Lower lobe of right lung (tissue), 2 donors: ENCODE measurements around the gene CEMIP. TPM values are rescaled to one million over a fixed set of nuclear protein-coding genes. Genes with fewer than 3 reads are reported as not detected.

Source experiments
- ATAC-seq, 2 donors: fragments of 200-7000 bp; cut with Tn5 transposase; one replicate each; pipeline ENCODE4 v1.9.1; 2020 to 2022; ENCODE audit warnings: mild to moderate bottlenecking in 2 of 2, moderate library complexity in 2 of 2
- DNase-seq: peaks from one replicate; pipeline ENCODE4 v3.0.0-alpha.2; 2020
- H3K27ac ChIP-seq: fragments of 200-600 bp; one replicate; pipeline ENCODE4 v1.8.0; 2022
- H3K27me3 ChIP-seq: fragments of 200-600 bp; one replicate; pipeline ENCODE4 v1.8.0; 2022; ENCODE audit warnings: low read depth
- H3K36me3 ChIP-seq: fragments of 200-600 bp; one replicate; pipeline ENCODE4 v1.8.0; 2022; ENCODE audit warnings: mild to moderate bottlenecking
- H3K4me1 ChIP-seq: fragments of 200-600 bp; one replicate; pipeline ENCODE4 v1.8.0; 2022
- H3K4me3 ChIP-seq: fragments of 200-600 bp; one replicate; pipeline ENCODE4 v1.8.0; 2022; ENCODE audit warnings: mild to moderate bottlenecking
- H3K9me3 ChIP-seq: fragments of 200-600 bp; one replicate; pipeline ENCODE4 v1.8.0; 2022
- intact Hi-C: fragments of 100-400 bp; cut with DNase I; formaldehyde crosslinking; loops from one replicate; pipeline ENCODE4 v1.11.0; 2022
- total RNA-seq: library from RNA; stranded (reverse); fragmentation: NEBNext Ultra II Directional; extraction: Animal tissue kit (Norgen Biotek cat#: 25700); gene quantifications from one replicate; pipeline ENCODE4 v1.2.1, GENCODE V29; 2021
- TF ChIP-seq, protein P1 (sequence below): fragments of 200-600 bp; IDR thresholded peaks from one replicate; pipeline ENCODE4 v1.8.0; 2022; ENCODE audit warnings: antibody characterized with exemption, mild to moderate bottlenecking
- donor health status: DM: no; HTN: yes; CAD: no; lungs with severe emphysema.

Gene CEMIP
- total RNA-seq, 1 donor from 2014 or later = 7.3 TPM

DNA sequence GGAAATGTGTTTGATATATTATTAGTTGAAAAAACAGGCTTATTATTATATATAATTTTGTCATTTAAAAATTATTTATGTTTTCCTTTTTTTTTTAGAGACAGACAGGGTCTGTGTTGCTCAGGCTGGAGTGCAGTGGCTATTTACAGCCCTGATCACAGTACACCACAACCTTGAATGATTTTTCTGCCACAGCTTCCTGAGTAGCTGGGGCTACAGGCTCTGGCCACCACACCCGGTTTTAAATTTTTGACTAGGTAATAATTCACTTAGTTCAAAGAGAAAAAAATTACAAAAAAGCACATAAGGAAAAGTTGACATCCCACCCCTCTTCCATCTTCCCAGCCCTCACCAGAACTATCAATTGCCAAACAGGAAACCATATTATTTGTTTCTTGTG, 4.7 kb upstream of the CEMIP start:
- Histone ChIP-seq H3K36me3 (no peaks in the 10 kb centered on the region), H3K27ac (no peak overlapping the region), H3K9me3 (no peaks in the 10 kb centered on the region), H3K27me3 (peaks cover 8% of the 10 kb centered on the region), H3K4me3 (no peak overlapping the region), H3K4me1 (peaks cover 36% of the 10 kb centered on the region)
- TF ChIP-seq, protein P1, sequence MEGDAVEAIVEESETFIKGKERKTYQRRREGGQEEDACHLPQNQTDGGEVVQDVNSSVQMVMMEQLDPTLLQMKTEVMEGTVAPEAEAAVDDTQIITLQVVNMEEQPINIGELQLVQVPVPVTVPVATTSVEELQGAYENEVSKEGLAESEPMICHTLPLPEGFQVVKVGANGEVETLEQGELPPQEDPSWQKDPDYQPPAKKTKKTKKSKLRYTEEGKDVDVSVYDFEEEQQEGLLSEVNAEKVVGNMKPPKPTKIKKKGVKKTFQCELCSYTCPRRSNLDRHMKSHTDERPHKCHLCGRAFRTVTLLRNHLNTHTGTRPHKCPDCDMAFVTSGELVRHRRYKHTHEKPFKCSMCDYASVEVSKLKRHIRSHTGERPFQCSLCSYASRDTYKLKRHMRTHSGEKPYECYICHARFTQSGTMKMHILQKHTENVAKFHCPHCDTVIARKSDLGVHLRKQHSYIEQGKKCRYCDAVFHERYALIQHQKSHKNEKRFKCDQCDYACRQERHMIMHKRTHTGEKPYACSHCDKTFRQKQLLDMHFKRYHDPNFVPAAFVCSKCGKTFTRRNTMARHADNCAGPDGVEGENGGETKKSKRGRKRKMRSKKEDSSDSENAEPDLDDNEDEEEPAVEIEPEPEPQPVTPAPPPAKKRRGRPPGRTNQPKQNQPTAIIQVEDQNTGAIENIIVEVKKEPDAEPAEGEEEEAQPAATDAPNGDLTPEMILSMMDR = no peak
- no peak for DNase-seq
- intact Hi-C loops = loop anchor here (10.0 kb wide), 1 partner anchor 320 kb away; no protein-coding TSS in a partner anchor
- ATAC-seq = no peak

DNA sequence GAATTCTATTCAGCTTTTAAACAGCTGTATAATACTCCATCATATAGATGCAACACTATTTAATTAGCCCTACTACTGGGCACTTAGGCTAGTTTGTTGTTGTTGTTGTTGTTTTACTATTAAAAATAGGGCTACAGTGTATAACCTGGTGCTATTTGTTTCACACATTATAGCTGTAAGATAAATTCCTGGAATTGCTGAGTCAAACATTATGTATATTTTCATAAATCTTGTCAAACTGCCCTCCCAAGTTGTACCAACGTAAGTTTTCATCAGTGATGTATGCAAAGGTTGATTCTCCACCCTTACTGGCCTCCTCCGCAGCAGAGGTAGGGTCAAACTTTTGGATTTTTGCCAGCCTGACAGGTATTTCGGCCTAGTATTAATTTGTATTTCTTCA, 3.8 kb upstream of the CEMIP start:
- no peaks in the 10 kb centered on the region for H3K9me3 ChIP-seq
- TF ChIP-seq, protein P1 = no peak
- H3K4me3 ChIP-seq = no peak overlapping the region
- ATAC-seq = no peak
- H3K27me3 ChIP-seq = peaks cover 17% of the 10 kb centered on the region
- H3K27ac ChIP-seq = no peak overlapping the region
- no peak for DNase-seq
- H3K4me1 ChIP-seq = peaks cover 44% of the 10 kb centered on the region
- no peaks in the 10 kb centered on the region for H3K36me3 ChIP-seq
- intact Hi-C loops = loop anchor here (5.0 to 10.0 kb wide), 2 partner anchors 208 to 321 kb away; no protein-coding TSS in a partner anchor

DNA sequence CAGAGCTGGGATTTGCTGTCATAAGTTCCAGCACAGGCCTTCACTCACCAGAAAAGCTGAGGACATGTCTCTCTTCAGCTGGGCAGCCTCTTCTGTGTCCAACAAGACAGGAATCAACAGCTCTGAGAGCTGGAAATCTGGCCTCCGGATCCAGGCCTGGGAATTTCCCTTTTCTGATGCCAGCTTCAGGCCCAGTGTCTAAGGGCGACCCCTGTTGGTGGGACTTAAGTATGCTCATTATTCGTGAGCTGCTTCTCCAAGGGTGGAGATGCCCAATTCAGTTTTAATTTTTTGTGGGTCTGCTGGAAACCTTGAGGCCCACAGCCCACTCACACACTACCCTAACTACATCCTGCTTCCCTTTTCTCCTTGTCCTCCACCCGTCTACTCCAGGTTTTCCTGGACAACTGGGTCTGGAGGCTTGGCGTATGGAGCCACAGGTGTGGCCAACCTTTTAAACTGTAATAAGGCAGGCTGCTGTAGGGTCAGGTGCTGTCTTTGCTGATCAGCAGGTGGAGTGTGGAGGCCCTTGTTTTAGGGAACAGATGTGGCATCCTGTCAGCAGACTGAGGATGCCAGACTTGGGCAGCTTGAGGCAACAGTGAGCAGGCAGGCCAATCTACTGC, 2.6 kb upstream of the CEMIP start:
- H3K4me3 ChIP-seq = no peak overlapping the region
- peak; percentile 66 for DNase-seq
- no peaks in the 10 kb centered on the region for H3K36me3 ChIP-seq
- TF ChIP-seq, protein P1 = peak; percentile 82
- H3K9me3 ChIP-seq = no peaks in the 10 kb centered on the region
- peak overlapping the region; percentile 57 for H3K27ac ChIP-seq
- H3K27me3 ChIP-seq = peaks cover 24% of the 10 kb centered on the region
- intact Hi-C loops = loop anchor here (5.0 to 10.0 kb wide), 2 partner anchors 209 to 322 kb away; no protein-coding TSS in a partner anchor
- peak; percentile 57 to 63 for ATAC-seq
- peaks cover 51% of the 10 kb centered on the region for H3K4me1 ChIP-seq

DNA sequence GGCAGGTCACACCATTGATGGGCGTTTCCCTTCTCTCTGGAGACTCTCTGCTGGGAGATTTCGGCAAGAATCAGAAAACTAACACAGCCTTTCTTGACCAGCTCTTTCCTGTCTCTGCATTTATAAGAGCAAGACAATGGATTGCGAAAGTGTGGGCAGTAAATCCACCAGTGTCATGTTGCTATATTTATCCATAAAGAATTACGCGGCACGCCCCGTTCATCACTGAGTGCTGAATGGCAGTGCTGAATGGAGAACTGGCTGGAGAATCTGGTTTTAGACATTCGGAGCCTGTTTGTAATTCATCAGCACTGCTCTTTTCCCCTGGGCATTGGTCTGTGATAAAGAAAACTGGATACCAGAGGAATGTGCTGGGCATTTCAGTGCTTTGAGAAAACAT, 2.0 kb upstream of the CEMIP start:
- peaks cover 51% of the 10 kb centered on the region for H3K4me1 ChIP-seq
- H3K9me3 ChIP-seq = no peaks in the 10 kb centered on the region
- H3K4me3 ChIP-seq = no peak overlapping the region
- H3K27ac ChIP-seq = peak overlapping the region; percentile 57
- H3K36me3 ChIP-seq = no peaks in the 10 kb centered on the region
- TF ChIP-seq, protein P1 = no peak
- H3K27me3 ChIP-seq = peaks cover 24% of the 10 kb centered on the region
- ATAC-seq = no peak
- DNase-seq = no peak
- intact Hi-C loops = loop anchor here (5.0 to 10.0 kb wide), 2 partner anchors 210 to 322 kb away; no protein-coding TSS in a partner anchor

DNA sequence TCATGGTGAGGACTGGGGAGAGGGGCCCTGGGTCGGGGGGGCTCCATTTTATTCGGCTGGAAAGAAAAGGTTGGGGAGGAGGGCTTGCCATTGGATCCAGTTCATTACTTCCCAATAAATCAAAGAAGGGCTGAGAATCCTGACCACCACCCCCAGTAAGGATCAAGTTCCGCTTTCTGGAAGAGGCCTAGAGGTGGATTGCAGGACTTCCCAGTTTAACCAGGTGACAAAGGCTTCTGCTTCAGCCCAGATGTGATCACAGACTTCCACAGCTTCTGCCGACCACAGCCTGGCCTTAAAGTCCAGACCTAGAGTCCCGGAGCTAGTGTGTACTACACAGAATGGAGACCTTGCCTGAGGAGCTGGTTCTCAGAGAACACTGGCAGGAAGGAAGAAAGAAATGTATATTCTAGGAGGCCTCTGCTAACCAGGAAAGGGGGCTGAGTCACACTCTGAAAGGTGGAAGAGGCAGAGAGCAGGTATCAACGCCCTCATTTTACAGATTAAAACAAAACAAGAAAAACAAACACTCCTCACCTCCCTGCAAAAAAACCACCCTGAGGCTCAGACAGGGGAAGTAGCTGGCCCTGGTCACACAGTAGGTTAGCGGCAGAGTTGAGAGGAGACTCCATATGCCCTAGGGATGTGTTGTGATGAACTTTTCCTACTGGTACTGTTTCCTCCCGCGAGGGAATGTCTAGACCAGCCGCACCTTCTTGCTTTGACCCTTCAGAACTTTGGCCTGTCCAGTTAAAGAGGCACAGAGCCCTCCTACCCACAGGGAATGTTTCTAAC, 1.1 kb upstream of the CEMIP start:
- peaks cover 51% of the 10 kb centered on the region for H3K4me1 ChIP-seq
- intact Hi-C loops = loop anchor here (5.0 to 10.0 kb wide), 2 partner anchors 211 to 323 kb away; no protein-coding TSS in a partner anchor
- peaks cover 24% of the 10 kb centered on the region for H3K27me3 ChIP-seq
- no peak overlapping the region for H3K4me3 ChIP-seq
- H3K27ac ChIP-seq = peak overlapping the region; percentile 57
- DNase-seq (no peak), ATAC-seq (no peak)
- H3K36me3 ChIP-seq = no peaks in the 10 kb centered on the region
- TF ChIP-seq, protein P1 = no peak
- H3K9me3 ChIP-seq = no peaks in the 10 kb centered on the region
